GM23338 (cell line): ENCODE data around the gene C17orf107. TPM values are rescaled to one million over a fixed set of nuclear protein-coding genes. Genes with fewer than 3 reads are reported as not detected.

Source experiments
- ATAC-seq: fragments of 200-7000 bp; cut with Tn5 transposase; 3 replicates; pipeline ENCODE4 v1.9.1; 2020
- DNase-seq: peaks from one replicate; pipeline ENCODE4 v3.0.0-alpha.2; 2015; ENCODE audit warnings: low spot score
- H2AFZ ChIP-seq: fragments of 200-600 bp; sonication (generic); 2 replicates; pipeline ENCODE4 v1.8.0; 2016; ENCODE audit warnings: antibody characterized with exemption, mild to moderate bottlenecking, moderate library complexity
- H3F3A ChIP-seq: fragments of 200-600 bp; sonication (generic); replicated peaks from 2 replicates; pipeline ENCODE4 v1.8.0; 2017; ENCODE audit warnings: antibody characterized with exemption, mixed run types, low read depth
- H3K27ac ChIP-seq: fragments of 200-600 bp; sonication (generic); 2 replicates; pipeline ENCODE4 v1.6.1; 2016; ENCODE audit warnings: low read depth
- H3K27me3 ChIP-seq: fragments of 200-600 bp; sonication (generic); 2 replicates; pipeline ENCODE4 v1.8.0; 2016; ENCODE audit warnings: mild to moderate bottlenecking, mixed run types, moderate library complexity; ENCODE audit not compliant: insufficient read depth
- H3K36me3 ChIP-seq: fragments of 200-600 bp; sonication (generic); 2 replicates; pipeline ENCODE4 v1.8.0; 2016; ENCODE audit warnings: mild to moderate bottlenecking; ENCODE audit not compliant: insufficient read depth
- H3K4me1 ChIP-seq: fragments of 200-600 bp; sonication (generic); 2 replicates; pipeline ENCODE4 v1.8.0; 2016; ENCODE audit warnings: mild to moderate bottlenecking, moderate library complexity; ENCODE audit not compliant: insufficient read depth
- H3K4me2 ChIP-seq: fragments of 200-600 bp; sonication (generic); 2 replicates; pipeline ENCODE4 v1.7.1; 2017; ENCODE audit warnings: mixed run types
- H3K4me3 ChIP-seq: fragments of 200-600 bp; sonication (generic); 2 replicates; pipeline ENCODE4 v1.6.1; 2016; ENCODE audit warnings: mixed run types
- H3K79me2 ChIP-seq: fragments of 200-600 bp; sonication (generic); replicated peaks from 2 replicates; pipeline ENCODE4 v1.8.0; 2017; ENCODE audit warnings: mild to moderate bottlenecking; ENCODE audit not compliant: insufficient read depth
- H3K9me2 ChIP-seq: fragments of 200-600 bp; sonication (generic); 2 replicates; pipeline ENCODE4 v1.8.0; 2017; ENCODE audit not compliant: insufficient read depth
- H4K20me1 ChIP-seq: fragments of 200-600 bp; sonication (generic); replicated peaks from 2 replicates; pipeline ENCODE4 v1.8.0; 2017; ENCODE audit warnings: mild to moderate bottlenecking; ENCODE audit not compliant: insufficient read depth
- H3K27ac Mint-ChIP-seq: 2 replicates; pipeline ENCODE4 v1.8.0; 2020; ENCODE audit warnings: inconsistent platforms, mild to moderate bottlenecking, moderate library complexity, mixed read lengths
- H3K27me3 Mint-ChIP-seq: 3 replicates; pipeline ENCODE4 v1.8.0; 2022; ENCODE audit warnings: low read depth, mild to moderate bottlenecking, moderate library complexity, mixed read lengths, inconsistent platforms; ENCODE audit not compliant: insufficient read depth, poor library complexity
- H3K36me3 Mint-ChIP-seq: 3 replicates; pipeline ENCODE4 v1.8.0; 2021; ENCODE audit warnings: low read depth, mild to moderate bottlenecking, inconsistent platforms, moderate library complexity, mixed read lengths
- H3K4me1 Mint-ChIP-seq: 3 replicates; pipeline ENCODE4 v1.8.0; 2020; ENCODE audit warnings: mild to moderate bottlenecking, inconsistent platforms, mixed read lengths
- H3K4me3 Mint-ChIP-seq: 3 replicates; pipeline ENCODE4 v1.8.0; 2021; ENCODE audit warnings: moderate library complexity, mild to moderate bottlenecking, inconsistent platforms, mixed read lengths
- H3K9me3 Mint-ChIP-seq: 3 replicates; pipeline ENCODE4 v1.8.0; 2020; ENCODE audit warnings: moderate library complexity, mild to moderate bottlenecking, inconsistent platforms, mixed read lengths
- EZH2 ChIP-seq: fragments of 200-600 bp; sonication (generic); IDR thresholded peaks from one replicate; pipeline ENCODE4 v1.8.0; 2017; ENCODE audit warnings: antibody characterized with exemption, mild to moderate bottlenecking, low read depth; ENCODE audit not compliant: unreplicated experiment
- JUNB ChIP-seq: IDR thresholded peaks from one replicate; pipeline ENCODE4 v1.6.1; 2016; ENCODE audit warnings: antibody characterized with exemption; ENCODE audit not compliant: unreplicated experiment
- NANOG ChIP-seq: IDR thresholded peaks from 2 replicates; pipeline ENCODE4 v1.6.1; 2016; ENCODE audit warnings: antibody characterized with exemption, borderline replicate concordance
- POLR2AphosphoS5 ChIP-seq: IDR thresholded peaks from 2 replicates; pipeline ENCODE4 v1.6.1; 2016; ENCODE audit warnings: antibody characterized with exemption, low read depth
- STAT1 ChIP-seq: IDR thresholded peaks from one replicate; pipeline ENCODE4 v1.6.1; 2016; ENCODE audit warnings: antibody characterized with exemption; ENCODE audit not compliant: unreplicated experiment
- polyA plus RNA-seq: library from polyadenylated mRNA; unstranded; fragments of >200 nt; fragmentation: Nextera tagmentation; extraction: Ambion mirVana; gene quantifications from 2 replicates; pipeline ENCODE4 v1.2.1, GENCODE V29; 2016
- total RNA-seq: library from RNA; depleted of rRNA; stranded (reverse); fragments of >200 nt; shearing (Covaris generic); gene quantifications from 2 replicates; pipeline ENCODE4 v1.2.3, GENCODE V29; 2014
- TF ChIP-seq, protein P1 (sequence below), 2 experiments: fragments of 200-600 bp in 1 of 2; sonication (generic) in 1 of 2; conservative IDR thresholded peaks; 2 replicates each; pipeline versions ENCODE4 v1.5.1 to v1.6.1; 2016 to 2017; ENCODE audit warnings: antibody characterized with exemption in 2 of 2, low read depth in 2 of 2, mild to moderate bottlenecking in 2 of 2, moderate library complexity in 1 of 2
- TF ChIP-seq, protein P2 (sequence below): IDR thresholded peaks from one replicate; pipeline ENCODE4 v1.6.1; 2018; ENCODE audit warnings: antibody characterized with exemption; ENCODE audit not compliant: unreplicated experiment
- TF ChIP-seq, protein P3 (sequence below): fragments of 250-450 bp; sonication (Bioruptor Pico); IDR thresholded peaks from 2 replicates; pipeline ENCODE4 v1.5.0; 2020; ENCODE audit warnings: mild to moderate bottlenecking, moderate library complexity
- TF ChIP-seq, protein P4 (sequence below): IDR thresholded peaks from 2 replicates; pipeline ENCODE4 v1.6.1; 2016; ENCODE audit warnings: antibody characterized with exemption

The C17orf107 gene
- total and polyA plus RNA-seq, 2 experiments from 2014 or later, result 1.9 to 5.9 TPM

DNA sequence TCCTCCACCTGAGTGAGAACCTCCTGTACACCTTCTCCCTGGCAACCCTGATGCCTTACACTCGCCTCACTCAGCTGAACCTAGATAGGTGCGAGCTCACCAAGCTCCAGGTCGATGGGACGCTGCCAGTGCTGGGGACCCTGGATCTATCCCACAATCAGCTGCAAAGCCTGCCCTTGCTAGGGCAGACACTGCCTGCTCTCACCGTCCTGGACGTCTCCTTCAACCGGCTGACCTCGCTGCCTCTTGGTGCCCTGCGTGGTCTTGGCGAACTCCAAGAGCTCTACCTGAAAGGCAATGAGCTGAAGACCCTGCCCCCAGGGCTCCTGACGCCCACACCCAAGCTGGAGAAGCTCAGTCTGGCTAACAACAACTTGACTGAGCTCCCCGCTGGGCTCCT, 33.4 kb downstream of the C17orf107 start (continued):
- TF ChIP-seq, protein P1, sequence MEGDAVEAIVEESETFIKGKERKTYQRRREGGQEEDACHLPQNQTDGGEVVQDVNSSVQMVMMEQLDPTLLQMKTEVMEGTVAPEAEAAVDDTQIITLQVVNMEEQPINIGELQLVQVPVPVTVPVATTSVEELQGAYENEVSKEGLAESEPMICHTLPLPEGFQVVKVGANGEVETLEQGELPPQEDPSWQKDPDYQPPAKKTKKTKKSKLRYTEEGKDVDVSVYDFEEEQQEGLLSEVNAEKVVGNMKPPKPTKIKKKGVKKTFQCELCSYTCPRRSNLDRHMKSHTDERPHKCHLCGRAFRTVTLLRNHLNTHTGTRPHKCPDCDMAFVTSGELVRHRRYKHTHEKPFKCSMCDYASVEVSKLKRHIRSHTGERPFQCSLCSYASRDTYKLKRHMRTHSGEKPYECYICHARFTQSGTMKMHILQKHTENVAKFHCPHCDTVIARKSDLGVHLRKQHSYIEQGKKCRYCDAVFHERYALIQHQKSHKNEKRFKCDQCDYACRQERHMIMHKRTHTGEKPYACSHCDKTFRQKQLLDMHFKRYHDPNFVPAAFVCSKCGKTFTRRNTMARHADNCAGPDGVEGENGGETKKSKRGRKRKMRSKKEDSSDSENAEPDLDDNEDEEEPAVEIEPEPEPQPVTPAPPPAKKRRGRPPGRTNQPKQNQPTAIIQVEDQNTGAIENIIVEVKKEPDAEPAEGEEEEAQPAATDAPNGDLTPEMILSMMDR (conservative IDR thresholded peaks at IDR 0.05; ENCODE audit: low read depth in 2 of 2), result no peak
- TF ChIP-seq, protein P2, sequence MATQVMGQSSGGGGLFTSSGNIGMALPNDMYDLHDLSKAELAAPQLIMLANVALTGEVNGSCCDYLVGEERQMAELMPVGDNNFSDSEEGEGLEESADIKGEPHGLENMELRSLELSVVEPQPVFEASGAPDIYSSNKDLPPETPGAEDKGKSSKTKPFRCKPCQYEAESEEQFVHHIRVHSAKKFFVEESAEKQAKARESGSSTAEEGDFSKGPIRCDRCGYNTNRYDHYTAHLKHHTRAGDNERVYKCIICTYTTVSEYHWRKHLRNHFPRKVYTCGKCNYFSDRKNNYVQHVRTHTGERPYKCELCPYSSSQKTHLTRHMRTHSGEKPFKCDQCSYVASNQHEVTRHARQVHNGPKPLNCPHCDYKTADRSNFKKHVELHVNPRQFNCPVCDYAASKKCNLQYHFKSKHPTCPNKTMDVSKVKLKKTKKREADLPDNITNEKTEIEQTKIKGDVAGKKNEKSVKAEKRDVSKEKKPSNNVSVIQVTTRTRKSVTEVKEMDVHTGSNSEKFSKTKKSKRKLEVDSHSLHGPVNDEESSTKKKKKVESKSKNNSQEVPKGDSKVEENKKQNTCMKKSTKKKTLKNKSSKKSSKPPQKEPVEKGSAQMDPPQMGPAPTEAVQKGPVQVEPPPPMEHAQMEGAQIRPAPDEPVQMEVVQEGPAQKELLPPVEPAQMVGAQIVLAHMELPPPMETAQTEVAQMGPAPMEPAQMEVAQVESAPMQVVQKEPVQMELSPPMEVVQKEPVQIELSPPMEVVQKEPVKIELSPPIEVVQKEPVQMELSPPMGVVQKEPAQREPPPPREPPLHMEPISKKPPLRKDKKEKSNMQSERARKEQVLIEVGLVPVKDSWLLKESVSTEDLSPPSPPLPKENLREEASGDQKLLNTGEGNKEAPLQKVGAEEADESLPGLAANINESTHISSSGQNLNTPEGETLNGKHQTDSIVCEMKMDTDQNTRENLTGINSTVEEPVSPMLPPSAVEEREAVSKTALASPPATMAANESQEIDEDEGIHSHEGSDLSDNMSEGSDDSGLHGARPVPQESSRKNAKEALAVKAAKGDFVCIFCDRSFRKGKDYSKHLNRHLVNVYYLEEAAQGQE, result no peak
- TF ChIP-seq STAT1, result no peak
- TF ChIP-seq JUNB, result no peak
- TF ChIP-seq POLR2AphosphoS5, result no peak

DNA sequence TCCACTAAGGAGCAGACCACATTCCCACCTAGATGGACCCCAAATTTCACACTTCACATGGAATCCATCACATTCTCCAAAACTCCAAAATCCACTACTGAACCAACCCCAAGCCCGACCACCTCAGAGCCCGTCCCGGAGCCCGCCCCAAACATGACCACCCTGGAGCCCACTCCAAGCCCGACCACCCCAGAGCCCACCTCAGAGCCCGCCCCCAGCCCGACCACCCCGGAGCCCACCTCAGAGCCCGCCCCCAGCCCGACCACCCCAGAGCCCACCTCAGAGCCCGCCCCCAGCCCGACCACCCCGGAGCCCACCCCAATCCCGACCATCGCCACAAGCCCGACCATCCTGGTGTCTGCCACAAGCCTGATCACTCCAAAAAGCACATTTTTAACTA, 34.3 kb downstream of the C17orf107 start:
- Mint-ChIP-seq H3K4me1 (peaks cover 22% of the 10 kb centered on the region), H3K36me3 (peaks cover 43% of the 10 kb centered on the region), H3K4me3 (no peak overlapping the region), H3K9me3 (no peaks in the 10 kb centered on the region), H3K27me3 (peaks cover 10% of the 10 kb centered on the region), H3K27ac (no peak overlapping the region)
- Histone ChIP-seq H3F3A (peaks cover 4% of the 10 kb centered on the region; the same call in 1 of the 2 replicates), H3K4me3 (no peak overlapping the region), H3K36me3 (no peaks in the 10 kb centered on the region; the same call in 1 of the 2 replicates), H3K79me2 (peaks cover 5% of the 10 kb centered on the region), H3K4me1 (peaks cover 3% of the 10 kb centered on the region), H2AFZ (no peak overlapping the region), H3K27ac (no peak overlapping the region), H3K9me2 (no peaks in the 10 kb centered on the region), H3K27me3 (no peaks in the 10 kb centered on the region), H4K20me1 (no peaks in the 10 kb centered on the region), H3K4me2 (no peak overlapping the region)
- TF ChIP-seq, protein P2, result no peak
- TF ChIP-seq, protein P3, sequence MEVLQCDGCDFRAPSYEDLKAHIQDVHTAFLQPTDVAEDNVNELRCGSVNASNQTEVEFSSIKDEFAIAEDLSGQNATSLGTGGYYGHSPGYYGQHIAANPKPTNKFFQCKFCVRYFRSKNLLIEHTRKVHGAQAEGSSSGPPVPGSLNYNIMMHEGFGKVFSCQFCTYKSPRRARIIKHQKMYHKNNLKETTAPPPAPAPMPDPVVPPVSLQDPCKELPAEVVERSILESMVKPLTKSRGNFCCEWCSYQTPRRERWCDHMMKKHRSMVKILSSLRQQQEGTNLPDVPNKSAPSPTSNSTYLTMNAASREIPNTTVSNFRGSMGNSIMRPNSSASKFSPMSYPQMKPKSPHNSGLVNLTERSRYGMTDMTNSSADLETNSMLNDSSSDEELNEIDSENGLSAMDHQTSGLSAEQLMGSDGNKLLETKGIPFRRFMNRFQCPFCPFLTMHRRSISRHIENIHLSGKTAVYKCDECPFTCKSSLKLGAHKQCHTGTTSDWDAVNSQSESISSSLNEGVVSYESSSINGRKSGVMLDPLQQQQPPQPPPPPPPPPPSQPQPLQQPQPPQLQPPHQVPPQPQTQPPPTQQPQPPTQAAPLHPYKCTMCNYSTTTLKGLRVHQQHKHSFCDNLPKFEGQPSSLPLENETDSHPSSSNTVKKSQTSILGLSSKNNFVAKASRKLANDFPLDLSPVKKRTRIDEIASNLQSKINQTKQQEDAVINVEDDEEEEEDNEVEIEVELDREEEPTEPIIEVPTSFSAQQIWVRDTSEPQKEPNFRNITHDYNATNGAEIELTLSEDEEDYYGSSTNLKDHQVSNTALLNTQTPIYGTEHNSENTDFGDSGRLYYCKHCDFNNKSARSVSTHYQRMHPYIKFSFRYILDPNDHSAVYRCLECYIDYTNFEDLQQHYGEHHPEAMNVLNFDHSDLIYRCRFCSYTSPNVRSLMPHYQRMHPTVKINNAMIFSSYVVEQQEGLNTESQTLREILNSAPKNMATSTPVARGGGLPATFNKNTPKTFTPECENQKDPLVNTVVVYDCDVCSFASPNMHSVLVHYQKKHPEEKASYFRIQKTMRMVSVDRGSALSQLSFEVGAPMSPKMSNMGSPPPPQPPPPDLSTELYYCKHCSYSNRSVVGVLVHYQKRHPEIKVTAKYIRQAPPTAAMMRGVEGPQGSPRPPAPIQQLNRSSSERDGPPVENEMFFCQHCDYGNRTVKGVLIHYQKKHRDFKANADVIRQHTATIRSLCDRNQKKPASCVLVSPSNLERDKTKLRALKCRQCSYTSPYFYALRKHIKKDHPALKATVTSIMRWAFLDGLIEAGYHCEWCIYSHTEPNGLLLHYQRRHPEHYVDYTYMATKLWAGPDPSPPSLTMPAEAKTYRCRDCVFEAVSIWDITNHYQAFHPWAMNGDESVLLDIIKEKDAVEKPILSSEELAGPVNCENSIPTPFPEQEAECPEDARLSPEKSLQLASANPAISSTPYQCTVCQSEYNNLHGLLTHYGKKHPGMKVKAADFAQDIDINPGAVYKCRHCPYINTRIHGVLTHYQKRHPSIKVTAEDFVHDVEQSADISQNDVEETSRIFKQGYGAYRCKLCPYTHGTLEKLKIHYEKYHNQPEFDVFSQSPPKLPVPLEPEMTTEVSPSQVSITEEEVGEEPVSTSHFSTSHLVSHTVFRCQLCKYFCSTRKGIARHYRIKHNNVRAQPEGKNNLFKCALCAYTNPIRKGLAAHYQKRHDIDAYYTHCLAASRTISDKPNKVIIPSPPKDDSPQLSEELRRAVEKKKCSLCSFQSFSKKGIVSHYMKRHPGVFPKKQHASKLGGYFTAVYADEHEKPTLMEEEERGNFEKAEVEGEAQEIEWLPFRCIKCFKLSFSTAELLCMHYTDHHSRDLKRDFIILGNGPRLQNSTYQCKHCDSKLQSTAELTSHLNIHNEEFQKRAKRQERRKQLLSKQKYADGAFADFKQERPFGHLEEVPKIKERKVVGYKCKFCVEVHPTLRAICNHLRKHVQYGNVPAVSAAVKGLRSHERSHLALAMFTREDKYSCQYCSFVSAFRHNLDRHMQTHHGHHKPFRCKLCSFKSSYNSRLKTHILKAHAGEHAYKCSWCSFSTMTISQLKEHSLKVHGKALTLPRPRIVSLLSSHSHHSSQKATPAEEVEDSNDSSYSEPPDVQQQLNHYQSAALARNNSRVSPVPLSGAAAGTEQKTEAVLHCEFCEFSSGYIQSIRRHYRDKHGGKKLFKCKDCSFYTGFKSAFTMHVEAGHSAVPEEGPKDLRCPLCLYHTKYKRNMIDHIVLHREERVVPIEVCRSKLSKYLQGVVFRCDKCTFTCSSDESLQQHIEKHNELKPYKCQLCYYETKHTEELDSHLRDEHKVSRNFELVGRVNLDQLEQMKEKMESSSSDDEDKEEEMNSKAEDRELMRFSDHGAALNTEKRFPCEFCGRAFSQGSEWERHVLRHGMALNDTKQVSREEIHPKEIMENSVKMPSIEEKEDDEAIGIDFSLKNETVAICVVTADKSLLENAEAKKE (CRISPR knock-in tag), result no peak
- TF ChIP-seq NANOG (no peak), EZH2 (no peak)
- TF ChIP-seq, protein P4, sequence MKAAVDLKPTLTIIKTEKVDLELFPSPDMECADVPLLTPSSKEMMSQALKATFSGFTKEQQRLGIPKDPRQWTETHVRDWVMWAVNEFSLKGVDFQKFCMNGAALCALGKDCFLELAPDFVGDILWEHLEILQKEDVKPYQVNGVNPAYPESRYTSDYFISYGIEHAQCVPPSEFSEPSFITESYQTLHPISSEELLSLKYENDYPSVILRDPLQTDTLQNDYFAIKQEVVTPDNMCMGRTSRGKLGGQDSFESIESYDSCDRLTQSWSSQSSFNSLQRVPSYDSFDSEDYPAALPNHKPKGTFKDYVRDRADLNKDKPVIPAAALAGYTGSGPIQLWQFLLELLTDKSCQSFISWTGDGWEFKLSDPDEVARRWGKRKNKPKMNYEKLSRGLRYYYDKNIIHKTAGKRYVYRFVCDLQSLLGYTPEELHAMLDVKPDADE, result no peak
- no peak for ATAC-seq
- DNase-seq, result no peak
